IMR-90 (cell line): ENCODE results near the gene KYNU.
"Not testable (repeated sequence)": the region's sequence is repeated elsewhere in the genome, so short reads cannot be mapped to it uniquely, and the experiment has no call there.

Source experiments
- BHLHE40 ChIP-seq: fragments of 150-350 bp; IDR thresholded peaks from 2 replicates; pipeline ENCODE4 v1.6.1; 2016; ENCODE audit warnings: mild to moderate bottlenecking, low read depth, low read length
- CEBPB ChIP-seq: IDR thresholded peaks from 2 replicates; pipeline ENCODE4 v1.6.1; 2012; ENCODE audit warnings: low read depth, low read length, improper control_type of control experiment
- CHD1 ChIP-seq: IDR thresholded peaks from 2 replicates; pipeline ENCODE4 v1.6.1; 2012; ENCODE audit warnings: low read depth, low read length, improper control_type of control experiment
- MAFK ChIP-seq: IDR thresholded peaks from 2 replicates; pipeline ENCODE4 v1.6.1; 2012; ENCODE audit warnings: low read depth, low read length, improper control_type of control experiment
- MXI1 ChIP-seq: IDR thresholded peaks from 2 replicates; pipeline ENCODE4 v1.6.1; 2012; ENCODE audit warnings: low read depth, mild to moderate bottlenecking, low read length, moderate library complexity, borderline replicate concordance
- NFE2L2 ChIP-seq: fragments of 150-350 bp; IDR thresholded peaks from 2 replicates; pipeline ENCODE4 v1.6.1; 2016; ENCODE audit warnings: low read depth, mild to moderate bottlenecking, low read length
- POLR2A ChIP-seq: IDR thresholded peaks from 2 replicates; pipeline ENCODE4 v1.6.1; 2012; ENCODE audit warnings: mild to moderate bottlenecking, low read depth, low read length
- RAD21 ChIP-seq: IDR thresholded peaks from 2 replicates; pipeline ENCODE4 v1.6.1; 2012; ENCODE audit warnings: low read length, improper control_type of control experiment
- RFX5 ChIP-seq: IDR thresholded peaks from 2 replicates; pipeline ENCODE4 v1.8.0; 2012; ENCODE audit warnings: low read depth, mild to moderate bottlenecking, low read length, moderate library complexity
- TF ChIP-seq, protein P1 (sequence below): conservative IDR thresholded peaks from 2 replicates; pipeline ENCODE4 v1.5.1; 2012; ENCODE audit warnings: mild to moderate bottlenecking, low read depth, low read length, improper control_type of control experiment
- TF ChIP-seq, protein P2 (sequence below): fragments of 150-350 bp; IDR thresholded peaks from 2 replicates; pipeline ENCODE4 v1.6.1; 2017; ENCODE audit warnings: mild to moderate bottlenecking, antibody characterized with exemption, low read length, low read depth
- TF ChIP-seq, protein P3 (sequence below): fragments of 150-350 bp; IDR thresholded peaks from 2 replicates; pipeline ENCODE4 v1.6.1; 2016; ENCODE audit warnings: low read depth, mild to moderate bottlenecking, low read length, moderate library complexity, borderline replicate concordance

DNA sequence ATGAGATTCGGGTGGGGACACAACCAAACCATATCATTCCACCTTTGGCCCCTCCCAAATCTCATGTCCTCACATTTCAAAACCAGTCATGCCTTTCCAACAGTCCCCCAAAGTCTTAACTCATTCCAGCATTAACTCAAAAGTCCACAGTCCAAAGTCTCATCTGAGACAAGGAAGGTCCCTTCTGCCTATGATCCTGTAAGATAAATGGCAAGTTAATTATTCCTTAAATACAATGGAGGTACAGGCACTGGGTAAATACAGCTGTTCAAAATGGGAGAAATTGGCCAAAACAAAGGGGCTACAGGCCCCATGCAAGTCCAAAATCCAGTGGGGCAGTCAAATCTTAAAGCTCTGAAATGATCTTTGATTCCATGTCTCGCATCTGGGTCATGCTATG lies 71.3 kb downstream of the KYNU start:
- not testable (repeated sequence) for TF ChIP-seq RAD21, POLR2A, RFX5, NFE2L2, MAFK, CEBPB, BHLHE40, CHD1, MXI1
- TF ChIP-seq, protein P1, sequence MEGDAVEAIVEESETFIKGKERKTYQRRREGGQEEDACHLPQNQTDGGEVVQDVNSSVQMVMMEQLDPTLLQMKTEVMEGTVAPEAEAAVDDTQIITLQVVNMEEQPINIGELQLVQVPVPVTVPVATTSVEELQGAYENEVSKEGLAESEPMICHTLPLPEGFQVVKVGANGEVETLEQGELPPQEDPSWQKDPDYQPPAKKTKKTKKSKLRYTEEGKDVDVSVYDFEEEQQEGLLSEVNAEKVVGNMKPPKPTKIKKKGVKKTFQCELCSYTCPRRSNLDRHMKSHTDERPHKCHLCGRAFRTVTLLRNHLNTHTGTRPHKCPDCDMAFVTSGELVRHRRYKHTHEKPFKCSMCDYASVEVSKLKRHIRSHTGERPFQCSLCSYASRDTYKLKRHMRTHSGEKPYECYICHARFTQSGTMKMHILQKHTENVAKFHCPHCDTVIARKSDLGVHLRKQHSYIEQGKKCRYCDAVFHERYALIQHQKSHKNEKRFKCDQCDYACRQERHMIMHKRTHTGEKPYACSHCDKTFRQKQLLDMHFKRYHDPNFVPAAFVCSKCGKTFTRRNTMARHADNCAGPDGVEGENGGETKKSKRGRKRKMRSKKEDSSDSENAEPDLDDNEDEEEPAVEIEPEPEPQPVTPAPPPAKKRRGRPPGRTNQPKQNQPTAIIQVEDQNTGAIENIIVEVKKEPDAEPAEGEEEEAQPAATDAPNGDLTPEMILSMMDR: not testable (repeated sequence)
- TF ChIP-seq, protein P2, sequence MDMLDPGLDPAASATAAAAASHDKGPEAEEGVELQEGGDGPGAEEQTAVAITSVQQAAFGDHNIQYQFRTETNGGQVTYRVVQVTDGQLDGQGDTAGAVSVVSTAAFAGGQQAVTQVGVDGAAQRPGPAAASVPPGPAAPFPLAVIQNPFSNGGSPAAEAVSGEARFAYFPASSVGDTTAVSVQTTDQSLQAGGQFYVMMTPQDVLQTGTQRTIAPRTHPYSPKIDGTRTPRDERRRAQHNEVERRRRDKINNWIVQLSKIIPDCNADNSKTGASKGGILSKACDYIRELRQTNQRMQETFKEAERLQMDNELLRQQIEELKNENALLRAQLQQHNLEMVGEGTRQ: not testable (repeated sequence)
- TF ChIP-seq, protein P3, sequence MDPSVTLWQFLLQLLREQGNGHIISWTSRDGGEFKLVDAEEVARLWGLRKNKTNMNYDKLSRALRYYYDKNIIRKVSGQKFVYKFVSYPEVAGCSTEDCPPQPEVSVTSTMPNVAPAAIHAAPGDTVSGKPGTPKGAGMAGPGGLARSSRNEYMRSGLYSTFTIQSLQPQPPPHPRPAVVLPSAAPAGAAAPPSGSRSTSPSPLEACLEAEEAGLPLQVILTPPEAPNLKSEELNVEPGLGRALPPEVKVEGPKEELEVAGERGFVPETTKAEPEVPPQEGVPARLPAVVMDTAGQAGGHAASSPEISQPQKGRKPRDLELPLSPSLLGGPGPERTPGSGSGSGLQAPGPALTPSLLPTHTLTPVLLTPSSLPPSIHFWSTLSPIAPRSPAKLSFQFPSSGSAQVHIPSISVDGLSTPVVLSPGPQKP: not testable (repeated sequence)
